ENCODE data around the gene GRIK5. TPM values are rescaled to one million over a fixed set of nuclear protein-coding genes. Genes with fewer than 3 reads are reported as not detected.
"Not testable (repeated sequence)": the region's sequence is repeated elsewhere in the genome, so short reads cannot be mapped to it uniquely, and the experiment has no call there.

Gene GRIK5
- total and polyA plus RNA-seq, 2 donors (not counting 3 experiments of a cell fraction or from before 2014, with no cell fraction given) = 0.80 to 2.2 TPM

GRCh38 chr19:42042455-42043170 is 27.4 kb downstream of the GRIK5 start:
- no peak overlapping the region for H3K4me3 ChIP-seq (replicated peaks in 1 of 3; ENCODE audit: insufficient read depth in 1 of 3, low read depth in 1 of 3, low read length in 3 of 3)
- FAIRE-seq = no peak
- BruUV-seq (replicated peaks) = no TSS peak

GRCh38 chr19:42040491-42040890 is 29.5 kb downstream of the GRIK5 start:
- BruUV-seq (replicated peaks); H3K4me2 ChIP-seq (ENCODE audit: insufficient read depth, low read length); FAIRE-seq; H3K4me1 ChIP-seq (ENCODE audit: control insufficient read depth, extremely low read depth, insufficient read depth, low read length); H2AFZ ChIP-seq (ENCODE audit: low read depth, low read length); intact Hi-C loops (cut with micrococcal nuclease); DNase-seq (ENCODE audit: low read depth, low spot score); dilution Hi-C loops (cut with MboI; ENCODE audit: extremely low pct_ligation_motif_present, low sequenced_read_pairs); H3K27me3 ChIP-seq (ENCODE audit: control insufficient read depth in 2 of 2, insufficient read depth in 2 of 2, low read length in 2 of 2); POLR2A ChIA-PET; H3K27ac ChIP-seq (ENCODE audit: insufficient read depth, low read depth, low read length); H4K20me1 ChIP-seq (replicated peaks; ENCODE audit: control insufficient read depth, extremely low read depth, insufficient read depth, low read length); H3K79me2 ChIP-seq (ENCODE audit: control insufficient read depth, insufficient read depth, low read length); H3K9ac ChIP-seq (replicated peaks; ENCODE audit: extremely low read depth, insufficient read depth, low read length); H3K9me3 ChIP-seq (replicated peaks; ENCODE audit: control insufficient read depth, insufficient read depth, low read length); H3K9me1 ChIP-seq (replicated peaks; ENCODE audit: control insufficient read depth, extremely low read depth, insufficient read depth, low read length); H3K36me3 ChIP-seq (ENCODE audit: control insufficient read depth in 2 of 2, extremely low read depth in 1 of 2, insufficient read depth in 2 of 2, low read length in 2 of 2); H3K4me3 ChIP-seq (replicated peaks in 1 of 3; ENCODE audit: insufficient read depth in 1 of 3, low read depth in 1 of 3, low read length in 3 of 3): not testable (repeated sequence)
- CTCF ChIA-PET = interaction anchor here (5.3 kb wide), 1 partner anchor 11 kb away, joined by 25 read pairs; no protein-coding TSS in a partner anchor

More at GRCh38 chr19:42042455-42043170, 27.4 kb downstream of the GRIK5 start:
- dilution Hi-C loops (cut with MboI; ENCODE audit: extremely low pct_ligation_motif_present, low sequenced_read_pairs) (no loop called here), intact Hi-C loops (cut with micrococcal nuclease) (no loop called here)
- Histone ChIP-seq H3K4me1 (ENCODE audit: control insufficient read depth, extremely low read depth, insufficient read depth, low read length) (no peaks in the 10 kb centered on the region), H3K4me2 (ENCODE audit: insufficient read depth, low read length) (no peak overlapping the region), H3K36me3 (ENCODE audit: control insufficient read depth in 2 of 2, extremely low read depth in 1 of 2, insufficient read depth in 2 of 2, low read length in 2 of 2) (no peaks in the 10 kb centered on the region), H3K27me3 (ENCODE audit: control insufficient read depth in 2 of 2, insufficient read depth in 2 of 2, low read length in 2 of 2) (no peaks in the 10 kb centered on the region), H3K27ac (ENCODE audit: insufficient read depth, low read depth, low read length) (no peak overlapping the region), H3K79me2 (ENCODE audit: control insufficient read depth, insufficient read depth, low read length) (no peaks in the 10 kb centered on the region), H2AFZ (ENCODE audit: low read depth, low read length) (no peak overlapping the region), H3K9me1 (replicated peaks; ENCODE audit: control insufficient read depth, extremely low read depth, insufficient read depth, low read length) (no peaks in the 10 kb centered on the region), H3K9me3 (replicated peaks; ENCODE audit: control insufficient read depth, insufficient read depth, low read length) (no peaks in the 10 kb centered on the region), H3K9ac (replicated peaks; ENCODE audit: extremely low read depth, insufficient read depth, low read length) (no peak overlapping the region), H4K20me1 (replicated peaks; ENCODE audit: control insufficient read depth, extremely low read depth, insufficient read depth, low read length) (no peaks in the 10 kb centered on the region)
- no peak for DNase-seq (ENCODE audit: low read depth, low spot score)
- TF ChIP-seq JUN (IDR thresholded peaks at IDR 0.05; ENCODE audit: borderline replicate concordance, insufficient read depth, insufficient read length, low read depth) (no peak), GATA2 (IDR thresholded peaks at IDR 0.05; ENCODE audit: insufficient read depth, insufficient read length, low read depth, low read length) (no peak), MYC (IDR thresholded peaks at IDR 0.05; ENCODE audit: low read depth, low read length) (no peak), MAX (IDR thresholded peaks at IDR 0.05; ENCODE audit: insufficient read depth, insufficient read length) (no peak), CTCF (IDR thresholded peaks at IDR 0.05; ENCODE audit: extremely low read depth in 1 of 2, insufficient read depth in 1 of 2, low read depth in 1 of 2, low read length in 2 of 2) (no peak), POLR2A (IDR thresholded peaks at IDR 0.05; ENCODE audit: low read depth, low read length) (no peak), EZH2 (IDR thresholded peaks at IDR 0.05; ENCODE audit: borderline replicate concordance, low read depth, low read length, severe bottlenecking) (no peak), FOS (IDR thresholded peaks at IDR 0.05; ENCODE audit: borderline replicate concordance, insufficient read depth, low read length) (no peak), POLR2AphosphoS5 (IDR thresholded peaks at IDR 0.05; ENCODE audit: insufficient read depth, low read depth, low read length) (no peak)
- ChIA-PET POLR2A (no interaction called here), CTCF (no interaction called here)

Data from endothelial cell of umbilical vein (primary cell).